Posterior vena cava (tissue), 2 donors: ENCODE results near the gene RHOT1. TPM values are rescaled to one million over a fixed set of nuclear protein-coding genes. Genes with fewer than 3 reads are reported as not detected.
"Not testable (repeated sequence)": the region's sequence is repeated elsewhere in the genome, so short reads cannot be mapped to it uniquely, and the experiment has no call there.

Experiments used
- DNase-seq: peaks from one replicate; pipeline ENCODE4 v3.0.0-alpha.2; 2020; ENCODE audit warnings: low spot score
- intact Hi-C, 2 donors: fragments of 100-400 bp; cut with DNase I; formaldehyde crosslinking; loops; one replicate each; pipeline versions ENCODE4 v1.14.1 to v1.14.2; 2022 to 2023
- total RNA-seq, 2 donors: library from RNA; stranded (reverse); fragmentation: NEBNext Ultra II Directional; extraction: Animal tissue kit (Norgen Biotek cat#: 25700); gene quantifications; one replicate each; pipeline ENCODE4 v1.2.1, GENCODE V29; 2021
- donor health status: DM: yes; HTN: yes; CAD: no.
- donor health status: DM: yes; HTN: yes; CAD: no.

The RHOT1 gene
- total RNA-seq, 2 donors from 2014 or later: 37.9 to 45.6 TPM

DNA sequence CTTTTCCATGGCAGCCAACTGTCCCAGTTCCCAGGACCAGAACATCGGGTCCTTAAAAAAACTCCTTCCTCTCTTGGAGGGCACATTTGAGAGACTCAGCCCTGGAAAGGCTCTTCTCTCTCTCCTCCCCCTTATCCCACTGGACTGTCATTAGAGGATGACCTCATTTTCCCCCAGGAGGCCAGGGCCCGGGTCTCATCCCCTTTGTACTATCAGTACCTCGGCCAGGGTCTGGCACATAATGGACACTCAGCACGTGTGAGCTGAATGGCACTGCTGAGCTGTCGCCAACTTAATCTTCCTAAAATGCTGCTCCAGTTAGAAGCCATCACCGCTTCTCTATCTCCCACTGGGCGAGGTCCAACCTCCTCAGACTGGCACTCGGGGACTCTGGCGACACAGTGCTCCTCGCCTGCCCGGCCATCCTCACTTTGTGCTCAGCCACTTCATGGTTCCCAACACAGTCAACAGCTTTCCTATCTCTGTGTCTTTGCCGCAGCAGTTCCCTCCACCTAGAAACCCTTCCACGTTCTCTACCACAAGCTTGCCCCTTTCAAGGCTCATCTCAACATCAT, 119.7 kb downstream of the RHOT1 start:
- intact Hi-C loops: no loop called here
- DNase-seq: no peak

DNA sequence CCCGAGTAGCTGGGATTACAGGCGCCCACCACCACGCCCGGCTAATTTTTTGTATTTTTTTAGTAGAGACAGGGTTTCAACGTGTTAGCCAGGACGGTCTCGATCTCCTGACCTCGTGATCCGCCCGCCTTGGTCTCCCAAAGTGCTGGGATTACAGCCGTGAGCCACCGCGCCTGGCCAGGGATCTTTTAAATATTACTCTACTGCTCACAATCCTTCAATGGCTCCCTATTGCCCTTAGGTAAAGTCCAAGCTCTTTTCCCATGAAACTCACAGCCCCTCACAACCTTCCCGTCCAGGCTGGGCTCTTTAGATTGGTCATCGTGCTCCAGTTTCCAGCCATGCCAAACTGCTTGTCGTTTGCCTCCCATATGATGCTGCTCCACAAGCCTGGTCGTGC, 121.2 kb downstream of the RHOT1 start:
- DNase-seq, intact Hi-C loops: not testable (repeated sequence)

GRCh38 chr17:32264140-32264799, 122.0 kb downstream of the RHOT1 start:
- intact Hi-C loops: no loop called here
- DNase-seq: no peak

GRCh38 chr17:32264823-32265191, 122.5 kb downstream of the RHOT1 start:
- intact Hi-C loops: no loop called here
- no peak for DNase-seq

DNA sequence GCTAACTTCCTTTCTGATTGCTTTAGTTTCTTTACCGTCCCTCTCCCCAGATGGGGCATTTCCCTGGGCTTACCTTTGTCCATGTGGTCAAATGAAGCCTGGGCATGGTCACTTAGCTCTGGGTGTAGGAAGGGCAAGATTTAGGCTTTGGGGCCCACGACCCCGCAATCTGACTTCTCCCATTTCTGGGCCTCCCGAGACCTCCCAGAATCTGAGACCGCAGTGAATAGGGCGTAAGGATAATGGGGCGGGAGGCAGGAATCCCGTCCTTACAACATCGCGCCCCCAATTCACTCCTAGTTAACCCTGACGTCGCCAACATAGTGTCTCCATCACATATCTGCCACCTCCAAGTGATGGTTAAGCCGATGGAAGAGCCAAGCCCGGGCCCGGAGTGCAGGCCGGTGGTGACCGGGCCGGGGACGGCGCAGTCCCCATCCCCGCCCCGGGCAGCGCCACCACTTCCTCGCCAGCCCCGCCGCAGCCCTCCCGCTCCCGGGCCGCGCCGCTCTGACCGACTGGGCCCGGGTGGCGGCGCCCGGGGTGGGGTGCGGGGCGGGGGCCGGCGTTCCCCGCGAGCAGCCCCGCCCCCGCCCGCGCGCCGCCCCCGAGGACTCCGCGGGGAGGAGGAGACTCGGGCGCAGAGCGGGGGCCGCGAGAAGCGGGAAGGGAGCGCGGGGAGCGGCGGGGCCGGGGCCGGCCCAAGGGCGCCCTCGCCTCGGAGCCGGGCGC, 123.1 kb downstream of the RHOT1 start, which contains the start of gene RHBDL3:
Gene RHBDL3, plus strand, starts transcription at position 641 of the 732 bp plus-strand sequence. CDS start 358 bp downstream, outside the sequence.
- DNase-seq: no peak
- intact Hi-C loops: no loop called here

DNA sequence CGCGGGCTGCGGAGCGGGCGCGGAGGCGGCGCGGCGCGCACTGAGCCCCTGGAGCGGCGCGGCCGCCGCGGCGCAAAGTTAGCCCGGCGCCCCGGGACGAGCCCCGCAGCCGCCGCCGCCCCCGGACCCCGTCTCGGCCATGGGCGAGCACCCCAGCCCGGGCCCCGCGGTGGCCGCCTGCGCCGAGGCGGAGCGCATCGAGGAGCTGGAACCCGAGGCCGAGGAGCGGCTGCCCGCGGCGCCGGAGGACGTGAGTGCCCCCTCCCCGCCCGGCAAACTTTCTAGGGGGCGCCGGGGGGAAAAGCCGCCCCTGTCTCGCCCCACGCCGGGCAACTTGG, 123.7 kb downstream of the RHOT1 start:
- intact Hi-C loops: no loop called here
- no peak for DNase-seq

GRCh38 chr17:32266389-32267301, 124.3 kb downstream of the RHOT1 start:
- intact Hi-C loops: no loop called here
- DNase-seq: no peak

- intact Hi-C loops: no loop called here
- no peak for DNase-seq
These were observed 125.4 kb downstream of the RHOT1 start for GRCh38 chr17:32267690-32268205.

DNA sequence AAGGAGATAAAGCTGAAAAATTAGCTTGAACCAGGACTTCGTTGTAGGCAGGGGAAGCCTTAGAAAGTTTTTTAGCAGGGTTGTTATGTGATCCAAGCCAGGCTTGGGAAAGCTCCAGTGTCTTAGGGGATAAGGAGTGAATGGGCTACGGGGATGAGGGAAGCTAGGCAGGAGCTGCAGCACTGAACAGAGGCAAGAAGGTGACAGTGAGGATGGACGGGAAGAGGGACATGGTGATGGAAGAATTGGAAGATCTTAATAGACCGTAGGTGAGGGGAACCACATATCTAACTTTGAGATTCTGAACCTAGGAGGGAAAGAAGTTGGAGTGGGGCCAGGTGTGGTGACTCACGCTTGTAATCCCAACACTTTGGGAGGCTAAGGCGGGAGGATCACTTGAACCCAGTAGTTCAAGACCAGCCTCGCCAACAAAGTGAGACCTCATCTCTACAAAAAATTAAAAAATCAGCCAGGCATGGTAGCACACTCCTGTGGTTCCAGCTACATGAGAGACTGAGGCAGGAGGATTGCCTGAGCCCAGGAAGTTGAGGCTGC, 126.5 kb downstream of the RHOT1 start:
- no peak for DNase-seq
- intact Hi-C loops: no loop called here

DNA sequence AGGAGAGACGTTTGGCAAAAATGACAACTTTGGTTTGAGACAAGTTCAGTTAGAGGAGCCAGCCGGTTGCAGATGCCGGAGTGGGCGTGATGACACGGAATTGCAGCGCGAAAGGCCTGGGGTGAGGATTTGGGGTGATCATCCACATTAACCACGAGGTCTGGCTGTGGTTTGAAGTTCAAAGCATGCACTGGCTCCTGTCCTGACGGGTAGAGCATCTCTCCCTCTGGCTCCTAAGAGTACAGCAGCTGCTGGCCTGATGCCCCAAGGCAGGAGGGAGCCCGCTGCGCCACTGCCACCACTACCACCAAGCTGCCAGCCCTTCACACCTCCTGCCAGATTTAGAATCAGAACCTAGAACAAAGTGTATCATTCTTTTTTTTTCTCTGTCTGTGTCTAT, 127.1 kb downstream of the RHOT1 start:
- no peak for DNase-seq
- intact Hi-C loops: no loop called here

GRCh38 chr17:32271844-32272243, 129.5 kb downstream of the RHOT1 start:
- no peak for DNase-seq

DNA sequence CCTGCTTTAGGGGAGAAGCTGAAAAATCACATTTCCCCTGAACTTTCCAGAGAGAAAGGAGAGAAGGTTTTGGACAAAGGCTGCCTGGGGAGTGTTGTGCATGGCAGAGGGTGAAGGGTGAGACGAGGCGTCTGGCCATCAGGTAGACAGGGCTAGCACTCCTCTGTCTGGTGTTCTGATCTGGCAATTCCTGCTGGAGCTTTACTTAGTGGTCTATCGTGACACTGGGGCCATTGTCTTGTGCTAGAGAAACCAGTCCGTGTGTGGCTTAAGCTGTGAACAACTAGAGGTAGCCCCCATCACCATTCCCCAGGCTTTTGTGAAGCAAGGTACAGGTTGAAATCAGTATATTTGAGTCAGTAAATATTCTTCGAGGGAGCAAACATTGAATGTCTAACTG, 131.8 kb downstream of the RHOT1 start:
- no peak for DNase-seq
- intact Hi-C loops: no loop called here

More at GRCh38 chr17:32271844-32272243, 129.5 kb downstream of the RHOT1 start:
- intact Hi-C loops: no loop called here

DNA sequence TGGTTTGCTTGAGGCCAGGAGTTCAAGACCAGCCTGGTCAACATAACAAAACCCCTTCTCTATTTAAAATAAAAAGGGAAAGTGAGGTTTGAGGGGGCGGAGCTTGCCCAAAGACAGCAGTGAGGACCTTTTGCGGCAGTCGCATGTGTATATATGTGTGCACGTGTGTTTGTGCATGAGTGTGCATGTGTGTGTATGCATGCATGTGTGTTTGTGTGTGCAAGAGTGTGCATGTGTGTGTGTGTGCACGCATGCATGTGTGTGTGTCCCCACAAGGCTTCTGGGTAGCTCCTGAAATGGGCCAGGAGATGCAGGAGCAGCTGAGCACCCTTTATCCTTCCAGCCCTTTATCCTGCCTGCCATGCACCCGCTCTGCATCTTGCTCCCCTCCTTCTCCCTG, 132.3 kb downstream of the RHOT1 start:
- intact Hi-C loops: no loop called here
- DNase-seq: no peak

Other genes starting within 250 kb of the RHOT1 start
- 10 to 100 TPM; 41.0 to 51.4 TPM for gene UTP6, start 240.8 kb upstream of the RHOT1 start, total RNA-seq
- 10 to 100 TPM; 18.0 to 22.7 TPM for gene SUZ12, start 205.5 kb upstream of the RHOT1 start, total RNA-seq
- 10 to 100 TPM in 1 of 2 donors, 1 to 10 TPM in 1; 9.2 to 15.9 TPM for gene LRRC37B, start 135.1 kb upstream of the RHOT1 start, total RNA-seq
- under 1 TPM in 1 of 2 donors, not detected in 1; 0.86 TPM for gene RHBDL3, start 123.3 kb downstream of the RHOT1 start, total RNA-seq
- 10 to 100 TPM; 12.1 to 14.3 TPM for gene C17orf75, start 199.7 kb downstream of the RHOT1 start, total RNA-seq
- gene ZNF207, start 207.7 kb downstream of the RHOT1 start, total RNA-seq: 100 to 1,000 TPM; 113 TPM